AG09309 (cell line): ENCODE measurements around the gene NCF2.

Experiments used
- DNase-seq: peaks from one replicate; pipeline ENCODE4 v3.0.0-alpha.2; 2010; ENCODE audit warnings: low read depth
- H3K4me3 ChIP-seq: 2 replicates; pipeline ENCODE4 v1.5.1; 2011; ENCODE audit warnings: mild to moderate bottlenecking, low read depth, low read length, moderate library complexity; ENCODE audit not compliant: control insufficient read depth
- CTCF ChIP-seq: IDR thresholded peaks from 2 replicates; pipeline ENCODE4 v1.5.1; 2011; ENCODE audit warnings: mild to moderate bottlenecking, low read depth, low read length, inconsistent platforms; ENCODE audit not compliant: insufficient read depth, control insufficient read depth; ENCODE audit errors: missing control alignments

Gene NCF2

GRCh38 chr1:183590244-183591191 is at the start of gene NCF2:
TSS of gene NCF2 (minus strand) at chr1:183590459. CDS start at chr1:183590329, 130 bp downstream.
- DNase-seq = no peak
- H3K4me3 ChIP-seq = no peak within 1 kb of the TSS
- no peak for TF ChIP-seq CTCF

GRCh38 chr1:183638649-183639387 is 48.6 kb upstream of the NCF2 start:
- no peak overlapping the region for H3K4me3 ChIP-seq
- TF ChIP-seq CTCF = no peak
- DNase-seq = no peak

GRCh38 chr1:183636783-183637182 is 46.5 kb upstream of the NCF2 start:
- DNase-seq = no peak
- peak overlapping the region; percentile 59 for H3K4me3 ChIP-seq
- no peak for TF ChIP-seq CTCF

- no peak for TF ChIP-seq CTCF
- peak overlapping the region; percentile 59 for H3K4me3 ChIP-seq
- no peak for DNase-seq
Observed at GRCh38 chr1:183636334-183636682, 46.0 kb upstream of the NCF2 start.

GRCh38 chr1:183635606-183636333 is 45.5 kb upstream of the NCF2 start, which contains the start of gene ARPC5:
TSS of gene ARPC5 (minus strand) at chr1:183635783. CDS start at chr1:183635659, 124 bp downstream.
- no peak for TF ChIP-seq CTCF
- DNase-seq = peak; percentile 88
- H3K4me3 ChIP-seq = peak within 1 kb of the TSS; percentile 86

- peak overlapping the region; percentile 86 for H3K4me3 ChIP-seq
- TF ChIP-seq CTCF = no peak
- no peak for DNase-seq
Observed at GRCh38 chr1:183635099-183635605, 44.9 kb upstream of the NCF2 start.
